GM18868 (cell line): Measurements from ENCODE around the gene ZP2.
"Not testable (repeated sequence)": the region's sequence is repeated elsewhere in the genome, so short reads cannot be mapped to it uniquely, and the experiment has no call there.

Source experiments
- ATAC-seq: cut with Tn5 transposase; IDR thresholded peaks from one replicate; pipeline ENCODE4 v1.9.1; 2021; ENCODE audit warnings: mild to moderate bottlenecking, moderate library complexity; ENCODE audit not compliant: unreplicated experiment

Gene ZP2

DNA sequence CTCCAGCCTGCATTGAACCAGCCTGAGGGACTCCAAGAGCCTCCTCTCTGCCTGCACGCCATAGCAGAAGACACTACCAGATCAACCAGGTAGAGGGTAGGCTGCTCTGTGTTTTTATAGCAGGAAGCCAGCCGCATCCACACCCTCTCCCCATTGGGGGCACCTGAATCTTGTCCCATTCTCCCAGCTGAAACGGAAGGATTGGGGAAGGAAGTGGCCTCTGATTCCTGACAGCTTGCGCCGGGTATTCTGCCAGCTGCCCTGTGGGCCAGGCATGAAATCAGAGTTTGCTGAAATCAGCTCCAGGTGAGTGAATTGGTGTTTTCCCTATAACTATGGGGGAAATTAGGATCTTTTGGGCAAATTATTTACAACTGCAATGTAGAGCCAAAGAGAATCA lies at the start of gene ZP2:
Gene ZP2, minus strand, starts transcription at position 89 of the 400 bp plus-strand sequence. Its CDS starts 27 bp downstream, at position 62.
- no peak for ATAC-seq

DNA sequence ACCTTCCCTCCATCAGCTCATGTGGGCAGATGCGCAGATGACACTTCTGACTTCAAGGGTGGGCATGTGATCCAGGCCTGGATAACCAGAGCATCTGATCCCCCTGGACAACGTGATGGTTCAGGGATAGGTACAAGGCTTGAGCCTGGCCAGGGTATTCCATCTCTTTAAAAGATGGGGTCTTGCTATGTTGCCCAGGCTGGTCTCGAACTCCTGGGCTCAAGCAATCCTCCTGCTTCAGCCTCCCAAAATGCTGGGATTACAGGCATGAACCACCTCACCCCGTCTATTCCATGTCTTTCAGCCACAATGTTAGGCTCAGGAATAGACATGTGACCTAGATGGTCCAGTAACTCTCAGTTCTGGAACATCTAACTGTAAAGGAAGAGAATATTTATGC lies 45.9 kb upstream of the ZP2 start:
- no peak for ATAC-seq

DNA sequence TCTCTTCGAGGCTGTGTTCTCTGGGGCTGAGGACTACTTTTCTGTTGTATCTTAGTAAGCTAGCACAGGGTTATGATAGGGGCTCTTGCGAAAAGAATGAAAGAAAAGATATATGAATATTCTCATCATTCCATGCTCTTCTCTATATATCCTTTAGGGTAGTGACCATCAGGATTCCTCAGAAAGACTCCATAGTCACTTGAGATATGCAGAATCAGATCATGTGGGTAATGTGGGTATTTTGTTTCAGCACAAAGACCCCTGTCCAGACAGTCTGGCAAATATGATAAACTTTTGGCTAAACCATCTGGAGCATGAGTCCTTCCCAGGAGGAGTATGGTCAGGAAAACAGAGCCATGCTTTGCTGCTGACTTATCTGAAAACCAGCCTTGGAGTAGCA lies 45.3 kb upstream of the ZP2 start:
- ATAC-seq, result no peak

DNA sequence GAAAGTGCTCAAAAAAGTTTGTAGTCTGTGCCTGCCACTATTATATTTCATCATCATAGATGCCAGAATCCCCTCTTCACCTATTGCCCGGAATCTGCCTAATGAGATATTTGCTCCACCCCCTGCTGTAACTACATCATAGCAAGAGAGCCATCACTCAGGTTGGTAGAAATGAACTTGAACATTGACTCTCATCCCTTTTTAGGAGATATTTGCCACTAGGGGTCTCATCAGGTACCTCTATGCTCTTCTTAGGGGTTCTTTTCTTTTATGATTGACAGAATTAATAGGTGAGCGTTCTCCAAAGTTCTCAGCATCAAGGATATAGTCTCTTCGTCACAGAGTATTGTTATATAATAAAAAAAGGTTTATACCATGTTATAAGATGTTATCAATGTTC lies 42.1 kb upstream of the ZP2 start:
- ATAC-seq, result no peak

DNA sequence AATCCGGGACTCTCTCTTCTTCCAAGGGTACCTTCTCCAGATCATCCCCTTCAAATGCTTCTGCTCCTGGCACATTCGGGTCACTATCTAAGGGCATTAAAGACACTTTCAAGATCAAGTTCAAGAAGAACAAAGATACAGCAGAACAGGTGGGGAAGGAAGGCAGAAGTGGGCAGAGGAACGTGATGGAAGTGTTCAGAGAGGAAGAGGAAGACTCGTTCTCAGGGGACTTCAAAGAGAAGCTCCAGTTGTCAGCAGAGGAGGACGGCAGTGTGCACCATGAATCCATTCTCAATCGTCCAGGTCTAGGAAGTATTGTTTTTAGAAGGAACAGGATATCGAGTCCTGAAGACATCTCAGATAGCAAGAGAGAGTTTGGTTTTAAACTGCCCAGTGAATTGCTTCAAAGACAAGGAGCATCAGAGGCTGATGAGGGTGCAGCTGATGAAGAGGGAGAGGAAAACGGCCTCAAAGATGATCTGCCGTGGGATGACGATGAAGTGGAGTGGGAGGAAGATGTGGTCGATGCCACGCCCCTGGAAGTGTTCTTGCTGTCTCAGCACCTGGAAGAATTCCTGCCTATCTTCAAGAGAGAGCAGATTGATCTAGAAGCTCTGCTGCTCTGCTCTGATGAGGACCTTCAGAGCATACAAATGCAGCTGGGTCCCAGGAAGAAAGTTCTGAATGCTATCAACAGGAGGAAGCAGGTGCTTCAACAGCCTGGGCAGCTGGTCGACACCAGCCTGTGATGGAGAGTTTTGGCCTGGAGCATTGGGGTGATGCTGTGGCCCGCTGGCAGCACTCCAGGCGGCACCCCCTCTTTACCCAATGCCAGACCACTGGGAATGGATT lies 38.9 kb upstream of the ZP2 start:
- ATAC-seq, result no peak

DNA sequence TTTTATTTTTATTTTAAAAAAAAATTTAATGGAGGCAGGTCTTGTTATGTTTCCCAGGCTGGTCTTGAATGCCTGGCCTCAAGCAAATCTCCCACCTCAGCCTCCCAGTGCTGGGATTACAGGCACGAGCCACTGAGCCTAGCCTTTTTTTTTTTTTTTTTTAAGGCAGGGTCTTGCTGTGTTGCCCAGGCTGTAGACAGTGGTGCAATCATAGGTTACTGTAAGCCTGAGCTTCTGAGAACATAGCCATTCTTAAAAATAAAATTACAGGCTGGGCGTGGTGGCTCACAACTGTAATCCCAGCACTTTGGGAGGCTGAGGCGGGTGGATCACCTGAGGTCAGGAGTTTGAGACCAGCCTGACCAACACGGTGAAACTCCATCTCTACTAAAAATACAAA lies 36.8 kb upstream of the ZP2 start:
- ATAC-seq, result not testable (repeated sequence)

DNA sequence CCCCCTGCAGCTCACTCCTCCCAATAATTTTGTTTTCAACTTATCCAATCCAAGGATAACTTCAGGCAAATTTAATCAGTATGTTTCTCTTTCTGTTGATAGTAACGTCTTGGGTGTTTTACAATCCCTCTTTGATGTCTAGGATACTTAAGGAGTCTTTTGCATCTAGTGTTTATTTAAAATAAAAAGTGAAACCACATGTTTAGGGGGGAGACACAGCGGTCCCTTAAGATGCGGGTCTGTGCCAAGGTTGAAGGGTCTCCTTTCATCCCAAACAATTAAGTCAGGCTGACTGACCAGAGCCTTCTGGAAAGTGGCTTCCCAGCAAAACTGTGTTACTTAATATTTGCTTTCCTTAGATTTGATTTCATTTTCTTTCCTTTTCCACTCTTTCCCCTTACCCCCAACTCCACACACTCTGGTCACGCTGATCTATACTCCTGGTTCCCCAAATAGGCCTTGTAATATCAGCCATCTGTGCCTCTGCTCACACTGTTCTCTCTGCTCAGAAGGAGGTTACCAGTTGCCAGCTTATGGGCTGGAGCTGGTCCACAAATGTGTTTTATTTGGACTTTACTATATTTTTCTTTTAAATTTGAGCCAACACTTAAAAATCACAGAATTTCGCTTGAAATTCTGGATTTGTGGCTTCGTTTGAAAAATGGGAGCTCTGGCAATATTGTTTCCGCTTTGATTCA lies 33.3 kb upstream of the ZP2 start:
- no peak for ATAC-seq

DNA sequence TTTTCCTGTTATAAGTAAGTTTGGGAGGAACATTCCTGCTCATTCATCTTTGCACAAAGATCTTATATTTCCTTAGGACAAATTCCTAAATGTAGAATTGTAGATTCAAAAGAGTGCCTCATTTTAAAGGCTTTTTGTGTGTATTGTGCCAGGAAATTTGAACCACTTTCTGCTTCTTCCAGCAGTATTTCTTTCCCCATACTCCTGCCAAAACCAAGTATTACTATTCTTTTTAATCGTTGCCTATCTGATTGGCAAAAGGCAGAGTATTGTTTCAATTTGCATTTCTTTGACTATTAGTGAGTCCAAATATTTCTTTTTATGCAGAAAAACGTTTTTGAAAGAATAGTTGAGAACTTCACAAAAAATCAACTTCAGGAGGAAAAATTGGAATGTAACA lies 31.4 kb upstream of the ZP2 start:
- ATAC-seq, result no peak

DNA sequence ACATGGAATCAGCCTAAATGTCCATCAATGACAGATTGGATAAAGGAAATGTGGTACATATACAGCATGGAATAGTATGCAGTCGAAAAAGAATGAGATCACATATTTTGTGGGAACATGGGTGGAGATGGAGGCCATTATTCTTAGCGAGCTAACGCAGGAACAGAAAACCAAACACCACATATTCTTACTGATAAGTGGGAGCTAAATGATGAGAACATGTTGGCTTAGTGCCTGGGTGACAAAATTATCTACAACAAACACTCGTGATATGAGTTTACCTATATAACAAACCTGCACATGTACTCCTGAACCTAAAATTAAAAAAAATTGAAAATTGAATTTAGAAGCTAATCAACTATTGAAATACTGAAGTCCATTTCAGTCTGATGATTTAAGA lies 28.3 kb upstream of the ZP2 start:
- no peak for ATAC-seq

DNA sequence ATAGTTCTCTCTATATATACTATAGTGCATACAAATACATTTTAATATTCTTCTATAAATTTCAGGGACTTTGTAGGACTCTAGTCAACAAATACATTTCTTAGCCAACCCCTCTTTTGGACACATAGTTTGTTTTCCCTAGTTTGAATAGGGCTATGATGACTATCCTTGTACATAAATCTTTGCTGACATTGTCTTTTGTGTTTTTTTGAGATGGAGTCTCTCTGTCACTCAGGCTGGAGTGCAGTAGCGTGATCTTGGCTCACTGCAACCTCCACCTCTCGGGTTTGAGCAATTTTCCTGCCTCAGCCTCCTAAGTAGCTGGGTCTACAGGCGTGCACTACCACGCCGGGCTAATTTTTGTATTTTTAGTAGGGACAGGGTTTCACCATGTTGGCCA lies 25.5 kb upstream of the ZP2 start:
- ATAC-seq, result no peak

DNA sequence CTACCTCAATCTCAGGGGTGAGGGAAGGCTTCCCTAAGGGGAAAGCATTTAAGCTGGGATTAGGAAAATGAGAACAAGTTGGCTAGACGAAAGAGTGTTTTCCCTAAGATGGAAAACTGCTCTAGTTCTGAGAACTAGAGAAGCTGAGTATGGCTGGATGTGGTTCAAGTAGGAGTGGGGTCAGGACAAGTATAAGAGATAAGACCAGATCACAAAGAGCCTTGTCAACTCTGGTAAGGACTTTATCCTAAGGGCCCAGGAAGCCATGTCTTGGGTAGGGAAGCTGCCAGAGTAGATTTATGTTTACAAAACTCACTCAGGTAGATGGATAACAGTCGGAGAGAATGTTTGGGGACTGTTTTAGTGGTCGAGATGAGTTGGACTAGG lies 23.8 kb upstream of the ZP2 start:
- no peak for ATAC-seq

DNA sequence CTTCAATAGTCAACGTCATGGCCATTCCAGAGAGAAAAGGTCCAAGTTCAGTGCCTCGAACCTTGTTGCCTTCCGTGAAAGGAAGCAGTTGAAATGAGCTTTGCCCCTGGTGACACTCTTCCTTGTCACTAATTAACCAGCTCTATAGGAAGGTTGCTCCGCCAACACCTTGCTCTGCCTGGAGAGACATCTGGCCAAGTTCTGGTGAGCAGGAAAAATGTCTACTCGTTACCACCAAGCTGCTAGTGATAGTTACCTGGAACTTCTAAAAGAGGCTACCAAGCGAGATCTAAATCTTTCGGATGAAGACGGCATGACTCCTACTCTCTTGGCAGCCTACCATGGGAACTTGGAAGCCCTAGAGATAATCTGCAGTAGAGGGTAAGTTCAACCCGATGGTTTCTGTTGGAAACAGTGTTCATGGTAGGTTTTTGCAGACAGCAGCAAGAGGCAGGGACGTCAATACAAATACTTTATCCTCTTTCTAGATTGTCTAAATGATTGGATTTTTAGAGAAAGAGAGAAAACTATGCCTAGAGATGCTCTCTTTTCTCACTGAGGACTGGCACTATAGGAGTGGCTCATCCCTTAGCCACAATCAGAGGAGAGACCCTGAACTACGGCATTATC lies 22.3 kb upstream of the ZP2 start, which contains the start of gene ANKS4B:
Gene ANKS4B, plus strand, starts transcription at position 179 of the 630 bp plus-strand sequence. Its CDS starts 39 bp downstream, at position 218.
- no peak for ATAC-seq

DNA sequence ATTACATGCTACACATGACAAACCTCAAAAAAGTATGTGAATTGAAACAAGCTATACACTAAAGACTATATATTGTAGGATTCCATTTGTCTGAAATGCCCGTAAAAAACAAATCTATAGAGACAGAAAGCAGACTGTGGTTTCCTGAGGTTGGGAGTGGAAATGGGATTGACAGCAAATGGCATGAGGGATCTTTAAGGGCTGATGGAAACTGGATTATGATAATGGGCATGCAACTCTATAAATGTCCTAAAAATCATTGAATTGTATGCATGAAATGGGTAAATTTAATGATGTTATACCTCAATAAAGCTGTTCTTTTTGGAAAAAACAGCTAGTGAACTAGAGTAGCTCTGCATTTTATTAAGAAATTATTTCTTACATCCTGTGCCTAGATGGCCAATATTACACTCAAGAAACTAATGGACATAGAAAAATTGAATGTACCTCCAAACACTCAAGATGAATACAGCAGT lies 21.7 kb upstream of the ZP2 start:
- no peak for ATAC-seq

DNA sequence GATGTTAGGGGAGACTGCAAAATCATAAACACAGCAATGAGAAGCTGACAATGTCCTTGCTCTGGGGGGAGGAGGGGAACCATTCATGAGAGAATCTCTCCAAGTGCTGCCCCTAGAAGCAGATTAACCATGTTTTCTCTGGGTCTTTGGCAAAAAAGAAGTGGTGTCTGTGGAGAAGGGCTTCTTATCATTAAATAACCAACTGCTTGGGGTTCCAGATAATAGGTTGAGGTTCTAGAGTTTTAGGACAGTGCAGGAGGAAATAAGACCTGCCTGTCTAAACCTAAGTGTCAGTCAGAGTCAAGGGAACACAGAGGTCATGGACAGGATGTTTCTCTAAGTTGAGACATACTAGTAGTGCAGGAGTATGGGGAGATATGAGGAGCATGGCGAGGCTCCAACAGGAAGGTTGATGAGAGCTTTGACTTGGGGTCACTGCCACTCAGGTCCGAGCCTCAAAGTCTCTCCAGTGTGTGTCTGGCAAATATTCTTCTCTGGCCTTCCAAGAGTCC lies 17.0 kb upstream of the ZP2 start:
- ATAC-seq, result no peak

DNA sequence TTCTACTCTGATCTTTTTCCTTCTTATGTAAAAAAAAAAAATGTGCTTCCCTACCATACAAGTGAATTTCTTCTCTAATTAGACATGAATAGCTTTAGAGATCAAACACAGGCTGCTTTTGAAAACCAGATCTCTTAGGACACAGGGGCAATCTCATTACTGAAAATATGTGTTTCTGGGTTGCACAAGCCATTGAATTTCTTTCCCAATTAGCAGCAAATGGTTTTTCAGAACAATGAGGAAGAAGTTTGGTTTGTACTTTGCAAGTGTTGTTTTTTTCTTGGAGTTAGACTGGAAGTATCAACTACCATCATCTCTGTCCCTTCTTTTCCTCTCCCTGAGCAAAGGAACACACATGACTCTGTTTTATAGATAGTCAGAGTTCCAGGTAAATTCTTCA lies 16.5 kb upstream of the ZP2 start:
- ATAC-seq, result no peak

DNA sequence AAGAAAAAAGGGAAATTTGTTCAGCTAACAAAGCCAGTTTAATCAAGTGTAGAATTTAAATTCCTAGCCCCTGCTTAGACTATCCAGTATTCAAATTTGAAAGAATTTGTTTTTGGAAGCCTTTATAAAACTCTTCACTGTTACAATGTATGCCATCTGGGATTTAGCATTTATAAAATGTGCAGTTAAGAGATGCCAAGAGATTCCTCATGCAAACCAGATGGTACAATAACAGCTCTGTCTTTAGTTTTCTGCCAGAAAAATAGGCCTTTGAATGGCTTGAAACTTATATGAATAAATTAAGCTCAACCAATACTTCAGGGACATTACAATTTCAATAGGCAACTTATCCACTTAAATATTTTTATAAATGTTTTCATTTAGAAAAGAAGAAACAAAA lies 15.4 kb upstream of the ZP2 start:
- ATAC-seq, result no peak

DNA sequence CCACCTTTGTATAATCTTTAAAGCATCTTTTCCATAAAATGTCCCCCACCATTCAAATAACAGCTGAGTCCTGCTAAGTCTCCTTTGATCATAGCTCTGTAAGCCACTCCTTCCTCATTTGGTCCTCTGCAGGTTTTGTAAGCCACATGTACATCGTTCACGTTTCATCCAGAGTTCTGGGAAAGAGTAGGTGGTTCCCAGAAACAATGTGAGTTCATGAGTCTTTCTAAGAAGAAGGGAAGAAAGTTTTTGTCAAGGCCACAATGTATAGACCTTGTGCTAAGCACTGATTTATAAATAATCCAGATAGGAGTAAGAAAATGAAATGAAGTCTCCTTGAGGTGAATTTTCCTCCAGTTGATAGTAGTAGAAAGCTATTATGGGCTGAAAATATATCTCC lies 13.4 kb upstream of the ZP2 start:
- ATAC-seq, result no peak

DNA sequence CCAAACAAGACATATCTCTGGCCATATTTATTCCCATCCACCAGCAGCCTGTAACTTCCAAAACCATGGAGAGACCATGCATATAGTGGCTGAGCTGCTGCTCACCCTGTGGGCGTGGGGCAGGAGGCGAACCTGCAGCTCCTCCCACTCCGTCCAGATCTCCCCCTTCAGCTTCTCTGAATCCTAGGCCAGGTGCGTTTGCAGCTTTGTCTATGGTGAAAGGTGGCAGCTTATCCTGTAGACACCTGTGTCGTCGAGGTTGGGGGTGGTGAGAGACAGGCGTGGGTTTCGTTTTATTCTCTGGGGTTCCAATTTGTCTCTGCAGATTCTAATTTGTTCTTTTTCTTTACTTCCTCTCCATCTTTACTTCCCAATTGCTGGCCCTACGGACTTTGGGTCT lies 12.4 kb upstream of the ZP2 start:
- no peak for ATAC-seq

DNA sequence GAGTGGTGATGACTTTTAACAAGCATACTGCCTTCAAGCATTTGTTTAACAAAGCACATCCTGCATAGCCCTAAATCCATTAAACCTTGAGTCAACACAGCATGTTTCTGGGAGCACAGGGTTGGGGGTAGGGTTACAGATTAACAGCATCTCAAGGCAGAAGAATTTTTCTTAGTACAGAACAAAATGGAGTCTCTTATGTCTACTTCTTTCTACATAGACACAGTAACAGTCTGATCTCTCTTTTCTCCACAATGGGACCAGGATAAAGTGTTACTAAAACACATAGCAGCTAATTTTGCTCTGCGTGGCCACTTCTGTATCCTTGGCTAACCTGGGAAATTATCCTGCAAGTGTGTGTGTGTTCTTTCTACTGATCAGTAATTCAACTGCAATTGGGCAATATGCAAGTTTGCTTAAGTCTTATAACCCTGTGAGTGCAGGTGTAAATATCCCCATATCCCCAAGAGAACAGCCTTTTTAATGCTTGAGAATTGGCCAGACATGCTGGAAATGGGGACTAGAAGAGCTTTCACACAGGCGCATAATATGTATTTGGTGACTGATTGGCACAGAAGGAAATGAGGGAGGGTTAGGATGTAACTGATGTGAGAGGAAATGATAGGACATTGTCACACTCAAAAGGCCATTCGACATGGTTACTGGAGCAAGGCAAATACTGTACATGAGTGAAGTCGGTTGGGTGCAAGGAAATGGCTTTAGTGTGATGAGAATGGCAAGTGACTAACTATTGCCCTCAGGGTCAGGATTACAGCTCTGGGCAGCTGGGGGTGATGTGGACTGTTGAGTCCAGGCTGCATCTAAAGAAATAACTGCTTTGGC lies 11.3 kb upstream of the ZP2 start:
- ATAC-seq, result no peak

DNA sequence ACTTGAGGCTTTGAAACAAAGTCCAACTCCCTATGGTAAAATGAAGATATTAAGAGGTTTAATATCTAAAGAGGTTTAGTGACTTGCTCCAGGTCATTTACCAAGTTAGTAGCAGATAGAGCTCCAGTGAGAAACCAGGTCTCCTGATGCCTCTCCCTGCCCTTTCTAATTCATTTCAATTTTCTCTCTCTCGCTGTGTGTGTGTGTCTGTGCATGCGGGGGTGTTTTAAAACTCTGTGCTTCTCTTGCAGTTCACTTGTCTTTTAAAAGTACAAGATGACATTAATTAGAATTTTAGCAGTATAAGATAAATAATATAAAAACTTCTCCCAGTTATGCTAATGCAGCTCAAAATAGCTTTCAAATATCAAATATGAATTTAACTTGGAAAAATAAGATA lies 8.2 kb upstream of the ZP2 start:
- no peak for ATAC-seq

DNA sequence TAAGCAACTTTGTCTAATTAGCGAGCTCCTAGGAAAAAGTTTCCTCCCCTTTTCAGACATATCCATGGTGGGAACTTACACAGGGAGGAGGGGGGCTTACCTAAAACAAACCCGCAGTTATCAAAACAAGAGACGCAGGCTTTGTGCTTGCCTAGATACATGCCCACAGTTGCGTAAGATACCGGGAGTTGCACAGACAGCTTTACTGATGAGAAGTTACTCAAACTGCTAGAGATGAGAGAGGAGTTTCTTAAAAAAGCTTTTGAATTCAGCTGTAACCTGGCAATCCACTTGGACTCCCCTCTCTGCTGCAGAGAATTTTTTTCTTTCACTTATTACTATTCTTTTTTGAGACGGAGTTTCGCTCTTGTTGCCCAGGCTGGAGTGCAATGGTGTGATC lies 6.8 kb upstream of the ZP2 start:
- no peak for ATAC-seq
